DMS 273 (cell line): ENCODE measurements around the gene UBE2M.

Source experiments
- DNase-seq: peaks from one replicate; lab custom pipeline; 2025; ENCODE audit not compliant: unreplicated experiment; lab: John Stamatoyannopoulos, UW

The UBE2M gene

GRCh38 chr19:58571575-58571947 lies 13.2 kb upstream of the UBE2M start:
- DNase-seq: no peak

GRCh38 chr19:58570770-58571574 lies 12.6 kb upstream of the UBE2M start:
- no peak for DNase-seq

GRCh38 chr19:58569943-58570670 lies 11.7 kb upstream of the UBE2M start:
- DNase-seq: no peak

- no peak for DNase-seq
Measured at GRCh38 chr19:58569191-58569942, 11.0 kb upstream of the UBE2M start.

- no peak for DNase-seq
Measured at GRCh38 chr19:58568453-58569130, 10.2 kb upstream of the UBE2M start.

GRCh38 chr19:58566989-58567388 lies 8.6 kb upstream of the UBE2M start:
- no peak for DNase-seq

- no peak for DNase-seq
Measured at GRCh38 chr19:58563823-58564222, 5.4 kb upstream of the UBE2M start.

GRCh38 chr19:58563034-58563573 lies 4.7 kb upstream of the UBE2M start:
- DNase-seq: no peak

GRCh38 chr19:58562122-58563033 lies 4.0 kb upstream of the UBE2M start:
- no peak for DNase-seq

GRCh38 chr19:58561373-58562121 lies 3.1 kb upstream of the UBE2M start:
- no peak for DNase-seq

- DNase-seq: no peak
Measured at GRCh38 chr19:58560921-58561320, 2.5 kb upstream of the UBE2M start.

- no peak for DNase-seq
Measured at GRCh38 chr19:58560007-58560887, 1.8 kb upstream of the UBE2M start.

- no peak for DNase-seq
Measured at GRCh38 chr19:58559275-58560006, 1.0 kb upstream of the UBE2M start.

GRCh38 chr19:58558623-58559274 lies 338 bp upstream of the UBE2M start:
- DNase-seq: no peak

GRCh38 chr19:58557221-58558065 lies 968 bp downstream of the UBE2M start:
- DNase-seq: no peak

- DNase-seq: no peak
Measured at GRCh38 chr19:58556622-58557220, 1.7 kb downstream of the UBE2M start.
